LNCAP (cell line): ENCODE data around the gene TAF6.

ENCODE experiments used
- CTCF ChIP-seq: fragments of 450-650 bp; IDR thresholded peaks from 2 replicates; pipeline ENCODE4 v1.5.1; 2017; ENCODE audit warnings: mild to moderate bottlenecking

TAF6 gene

GRCh38 chr7:100120733-100121036 lies 1.5 kb upstream of the TAF6 start:
- TF ChIP-seq CTCF: no peak

GRCh38 chr7:100119970-100120732 lies 993 bp upstream of the TAF6 start:
- TF ChIP-seq CTCF: no peak

- no peak for TF ChIP-seq CTCF
These were observed 628 bp downstream of the TAF6 start for GRCh38 chr7:100118388-100119071.

GRCh38 chr7:100115026-100115425 lies 4.1 kb downstream of the TAF6 start:
- TF ChIP-seq CTCF: no peak

- TF ChIP-seq CTCF: no peak
These were observed 7.2 kb downstream of the TAF6 start for GRCh38 chr7:100111914-100112313.

- TF ChIP-seq CTCF: no peak
These were observed 8.0 kb downstream of the TAF6 start for GRCh38 chr7:100111156-100111555.

- TF ChIP-seq CTCF: no peak
These were observed 9.5 kb downstream of the TAF6 start for GRCh38 chr7:100109521-100110163.
